Activated T-cell treated with anti-CD3 and anti-CD28 coated beads for 24 hours (primary cell): ENCODE data around the gene PRPF8.
"Not testable (repeated sequence)": the region's sequence is repeated elsewhere in the genome, so short reads cannot be mapped to it uniquely, and the experiment has no call there.

ENCODE experiments used
- DNase-seq: peaks from one replicate; pipeline ENCODE4 v3.0.0-alpha.2; 2020; ENCODE audit warnings: low read depth

The PRPF8 gene

DNA sequence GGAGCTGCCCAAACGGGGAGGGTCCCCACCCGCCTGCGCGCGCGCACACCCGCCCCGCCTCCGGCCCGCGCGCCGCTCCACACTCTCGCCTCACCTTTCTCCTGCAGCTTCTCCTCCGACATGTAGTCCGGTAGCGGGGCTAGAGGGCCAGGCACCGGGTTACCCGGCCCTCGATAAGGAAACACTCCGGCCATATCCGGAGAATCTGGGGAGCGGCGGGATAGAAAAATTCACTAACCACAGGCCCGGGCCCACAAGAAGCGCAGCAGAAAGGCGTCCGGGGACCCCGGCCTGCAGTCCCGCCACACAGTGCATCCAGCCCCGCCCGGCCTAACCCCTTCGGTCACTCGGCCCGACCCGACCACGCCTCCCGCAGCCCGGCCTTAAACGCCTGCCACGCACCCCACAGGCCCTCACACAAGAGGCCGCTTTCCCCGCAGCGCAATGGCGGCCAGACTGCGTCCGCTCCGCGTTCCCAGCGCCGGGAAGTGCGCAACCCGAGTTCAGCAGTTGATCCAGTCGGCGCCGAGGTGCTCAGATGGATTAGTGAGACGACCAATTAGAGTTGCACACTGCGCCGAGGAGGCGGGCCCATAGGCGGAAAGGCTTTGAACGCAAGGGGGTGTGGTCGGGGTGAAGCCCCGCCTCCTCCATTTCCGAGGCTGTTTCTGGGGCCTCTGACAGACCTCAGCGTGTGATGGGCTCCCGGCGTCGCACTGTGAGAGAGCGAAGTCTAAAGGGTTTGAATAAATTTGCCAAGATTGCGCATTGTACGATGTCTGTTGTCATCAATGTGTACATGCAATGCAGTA lies at the start of gene PRPF8:
Gene PRPF8 (minus strand): TSS at position 490 of the 812 bp plus-strand sequence. CDS start 296 bp downstream, at position 194.
- peak; percentile 97 for DNase-seq

DNA sequence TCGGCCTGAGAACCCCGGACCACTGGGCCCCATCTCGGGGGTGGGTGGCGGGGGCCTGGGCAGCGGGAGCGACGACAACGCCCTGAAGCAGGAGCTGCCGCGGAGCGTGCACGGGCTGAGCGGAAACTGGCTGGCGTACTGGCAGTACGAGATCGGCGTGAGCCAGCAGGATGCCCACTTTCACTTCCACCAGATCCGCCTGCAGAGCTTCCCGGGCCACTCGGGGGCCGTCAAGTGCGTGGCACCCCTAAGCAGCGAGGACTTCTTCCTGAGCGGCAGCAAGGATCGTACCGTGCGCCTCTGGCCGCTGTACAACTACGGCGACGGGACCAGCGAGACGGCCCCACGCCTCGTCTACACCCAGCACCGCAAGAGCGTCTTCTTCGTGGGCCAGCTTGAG lies 49.1 kb upstream of the PRPF8 start:
- no peak for DNase-seq

- no peak for DNase-seq
These were observed 48.2 kb upstream of the PRPF8 start for GRCh38 chr17:1732833-1733321.

- DNase-seq = no peak
These were observed 47.7 kb upstream of the PRPF8 start for GRCh38 chr17:1732241-1732832.

DNA sequence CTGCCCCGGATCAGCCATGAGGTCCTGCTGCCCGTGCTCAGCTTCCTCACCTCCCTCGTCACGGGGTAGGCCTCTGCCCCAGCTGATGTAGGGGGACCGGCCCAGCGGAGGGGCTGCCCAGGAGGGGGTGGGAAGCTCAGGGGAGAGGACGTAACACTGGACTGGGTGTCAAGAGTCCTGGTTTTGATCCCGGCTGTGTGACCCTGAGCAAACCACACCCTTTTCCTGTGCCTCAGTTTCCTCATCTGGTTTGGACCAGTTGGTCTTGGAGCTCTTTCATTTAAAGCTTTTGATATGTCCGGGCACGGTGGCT lies 46.5 kb upstream of the PRPF8 start:
- no peak for DNase-seq

DNA sequence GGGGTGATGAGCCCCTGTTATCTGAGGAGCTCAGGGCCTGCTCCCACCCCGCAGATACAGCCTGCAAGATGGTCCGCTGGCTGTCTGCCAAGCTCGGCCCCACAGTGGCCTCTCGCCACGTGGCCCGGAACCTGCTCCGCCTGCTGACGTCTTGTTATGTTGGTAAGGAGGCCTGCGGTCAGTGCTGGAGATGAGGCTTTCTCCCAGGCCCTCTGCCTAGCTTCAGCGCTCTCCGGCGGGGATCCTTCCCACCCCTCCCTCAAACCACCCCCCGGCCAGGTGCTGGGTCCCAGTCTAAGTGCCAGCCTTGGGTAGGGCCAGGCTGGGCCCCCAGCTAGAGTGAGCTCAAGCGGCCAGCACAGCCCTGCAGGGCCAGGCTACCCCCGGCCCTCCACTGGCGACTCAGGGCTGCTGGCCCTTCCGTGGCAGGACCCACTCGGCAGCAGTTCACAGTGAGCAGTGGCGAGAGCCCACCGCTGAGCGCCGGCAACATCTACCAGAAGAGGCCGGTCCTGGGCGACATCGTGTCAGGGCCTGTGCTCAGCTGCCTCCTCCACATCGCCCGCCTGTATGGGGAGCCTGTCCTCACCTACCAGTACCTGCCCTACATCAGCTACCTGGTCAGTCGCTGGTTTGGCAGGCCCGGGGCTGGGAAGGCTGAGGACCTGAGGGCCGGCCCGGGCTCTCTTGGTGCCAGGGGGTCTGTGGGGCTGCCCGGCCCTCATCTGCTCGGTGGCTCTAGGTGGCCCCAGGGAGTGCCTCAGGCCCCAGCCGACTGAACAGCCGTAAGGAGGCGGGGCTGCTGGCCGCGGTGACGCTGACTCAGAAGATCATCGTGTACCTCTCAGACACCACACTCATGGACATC lies 45.9 kb upstream of the PRPF8 start:
- DNase-seq = no peak

GRCh38 chr17:1729966-1730325 lies 45.3 kb upstream of the PRPF8 start:
- no peak for DNase-seq

GRCh38 chr17:1727876-1728630 lies 43.4 kb upstream of the PRPF8 start:
- DNase-seq = no peak

GRCh38 chr17:1727258-1727789 lies 42.7 kb upstream of the PRPF8 start:
- no peak for DNase-seq

DNA sequence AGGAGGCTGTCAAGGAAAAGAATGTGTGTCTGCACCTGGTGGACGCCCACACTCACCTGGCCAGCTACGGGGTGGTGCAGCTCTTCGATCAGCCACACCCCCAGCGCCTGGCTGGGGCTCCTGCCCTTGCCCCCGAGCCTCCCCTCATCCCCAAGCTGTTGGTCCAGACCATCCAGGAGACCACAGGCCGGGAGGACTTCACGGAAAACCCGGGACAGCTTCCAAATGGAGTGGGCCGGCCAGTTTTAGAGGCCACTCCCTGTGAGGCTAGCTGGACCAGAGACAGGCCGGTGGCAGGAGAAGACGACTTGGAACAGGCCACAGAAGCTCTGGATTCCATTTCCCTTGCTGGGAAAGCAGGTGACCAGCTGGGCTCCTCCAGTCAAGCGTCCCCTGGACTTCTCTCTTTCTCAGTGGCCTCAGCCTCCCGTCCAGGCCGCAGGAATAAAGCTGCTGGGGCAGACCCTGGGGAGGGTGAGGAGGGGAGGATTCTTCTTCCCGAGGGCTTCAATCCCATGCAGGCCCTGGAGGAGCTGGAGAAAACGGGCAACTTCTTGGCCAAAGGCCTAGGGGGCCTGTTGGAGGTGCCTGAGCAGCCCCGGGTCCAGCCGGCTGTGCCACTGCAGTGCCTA lies 42.1 kb upstream of the PRPF8 start:
- DNase-seq = no peak

GRCh38 chr17:1725642-1726511 lies 41.2 kb upstream of the PRPF8 start:
- DNase-seq = no peak

GRCh38 chr17:1724869-1725641 lies 40.4 kb upstream of the PRPF8 start:
- no peak for DNase-seq

GRCh38 chr17:1724351-1724868 lies 39.7 kb upstream of the PRPF8 start, which contains the start of gene WDR81:
WDR81 (plus strand) TSS chr17:1724704; CDS start chr17:1724960, 256 bp downstream.
- peak; percentile 81 for DNase-seq

DNA sequence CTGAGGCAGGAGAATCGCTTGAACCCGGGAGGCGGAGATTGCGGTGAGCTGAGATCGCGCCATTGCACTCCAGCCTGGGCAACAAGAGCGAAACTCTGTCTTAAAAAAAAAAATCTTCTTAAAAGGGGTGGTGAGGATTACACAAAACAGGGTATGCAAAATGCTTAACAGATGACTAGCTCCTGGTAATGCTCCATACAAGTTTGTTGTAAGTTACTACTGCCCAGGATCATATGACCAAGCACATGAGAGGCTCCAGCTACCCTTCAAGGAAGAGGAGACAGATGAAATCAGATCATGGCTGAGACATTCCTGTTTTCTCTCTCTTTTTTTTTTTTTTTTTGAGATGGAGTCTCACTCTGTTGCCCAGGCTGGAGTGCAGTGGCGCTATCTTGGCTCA lies 37.4 kb upstream of the PRPF8 start:
- not testable (repeated sequence) for DNase-seq

- peak; percentile 60 for DNase-seq
These were observed 36.3 kb upstream of the PRPF8 start for GRCh38 chr17:1720856-1721386.

DNA sequence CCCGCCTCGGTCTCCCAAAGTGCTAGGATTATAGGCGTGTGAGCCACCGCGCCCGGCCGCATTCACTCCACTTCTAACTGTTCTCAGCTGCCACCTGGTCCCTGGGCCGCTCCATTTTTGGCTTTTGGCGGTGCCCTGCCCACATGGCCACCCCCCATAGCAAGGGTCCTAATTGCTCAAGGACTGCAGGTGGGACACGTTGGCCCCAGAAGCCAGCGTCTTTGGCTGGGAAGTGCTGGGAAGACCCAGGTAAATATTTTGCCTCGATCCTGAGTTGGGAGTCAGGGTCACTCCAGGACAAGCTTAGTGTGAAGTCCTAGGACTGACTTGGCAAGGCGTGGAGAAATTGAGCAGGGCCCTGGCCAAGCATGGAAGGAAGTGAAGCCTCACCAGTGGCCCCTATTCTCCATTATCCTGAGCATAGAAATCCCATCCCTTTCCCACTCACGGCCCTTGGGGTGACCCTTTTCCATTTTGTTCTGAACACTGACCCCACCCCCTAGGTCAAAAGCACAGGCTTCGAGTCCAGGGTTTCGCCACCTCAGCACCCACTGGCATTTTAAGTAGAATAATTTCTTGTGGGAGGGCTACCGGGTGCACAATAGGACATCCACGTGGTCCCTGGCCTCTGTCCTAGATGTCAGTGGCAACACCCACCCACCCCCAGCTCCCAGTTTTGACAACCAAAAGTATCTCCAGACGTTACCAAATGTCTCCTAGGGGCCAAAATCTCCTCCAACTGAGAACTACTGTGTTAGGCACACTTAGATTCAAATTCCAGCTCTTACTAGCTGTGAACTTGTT lies 33.9 kb upstream of the PRPF8 start:
- DNase-seq = no peak

DNA sequence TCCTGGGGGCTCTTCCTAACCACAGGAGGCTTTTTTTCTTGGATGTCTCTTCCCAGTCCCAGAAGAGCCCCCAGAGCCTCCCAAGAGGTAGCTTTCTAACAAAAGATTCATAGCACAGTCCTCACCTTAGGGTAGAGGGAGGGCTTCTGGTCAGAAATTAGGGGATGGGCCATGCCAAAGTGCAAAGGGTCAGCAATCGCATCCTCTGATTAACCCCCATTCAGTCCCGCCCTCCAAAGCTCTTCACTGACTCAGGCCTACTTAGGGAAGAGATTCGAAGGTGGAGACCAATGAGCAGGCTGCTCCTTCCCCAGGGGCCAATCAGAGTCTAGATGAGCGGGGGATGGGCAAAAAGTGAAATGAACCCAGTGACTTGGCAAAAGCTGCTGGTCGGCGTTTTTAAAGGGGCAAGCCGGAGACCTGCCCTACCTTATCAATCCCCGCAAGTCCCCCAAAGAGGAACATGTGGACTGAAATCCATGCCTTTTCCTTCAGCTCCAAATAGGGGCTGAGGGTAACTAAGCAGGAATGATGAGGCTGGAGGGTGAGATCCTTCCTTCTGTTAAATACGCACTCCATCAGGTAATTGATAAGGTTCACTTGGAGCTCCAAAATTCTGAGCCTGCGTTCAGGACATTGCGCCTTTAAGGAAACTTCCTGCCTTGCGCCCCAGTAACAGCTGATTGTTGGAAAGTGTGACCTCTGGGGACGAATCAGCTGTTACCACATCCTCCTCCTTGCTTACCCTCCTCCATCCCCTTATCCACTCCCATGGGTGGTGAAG lies 32.4 kb upstream of the PRPF8 start:
- DNase-seq = peak; percentile 85
